HL-60 (cell line): Measurements from ENCODE around the gene NIN.

Experiments used
- DNase-seq, 2 experiments: peaks; one replicate each; pipeline ENCODE4 v3.0.0-alpha.2; 2010 to 2020; ENCODE audit warnings: low read depth in 1 of 2, low spot score in 1 of 2
- H3K27ac ChIP-seq: fragments of 250-450 bp; sonication (Bioruptor Pico); replicated peaks from 2 replicates; pipeline ENCODE4 v1.5.1; 2020; ENCODE audit warnings: mild to moderate bottlenecking, moderate library complexity
- H3K27me3 ChIP-seq: fragments of 250-450 bp; sonication (Bioruptor Pico); 2 replicates; pipeline ENCODE4 v1.5.1; 2021; ENCODE audit warnings: mild to moderate bottlenecking, moderate library complexity; ENCODE audit not compliant: insufficient read depth, poor library complexity, severe bottlenecking
- H3K4me3 ChIP-seq: replicated peaks from 2 replicates; pipeline ENCODE4 v1.5.1; 2011; ENCODE audit warnings: mild to moderate bottlenecking, control low read depth, low read length; ENCODE audit not compliant: insufficient read depth
- CTCF ChIP-seq: IDR thresholded peaks from one replicate; pipeline ENCODE4 v1.5.1; 2011; ENCODE audit warnings: low read length, control low read depth, inconsistent platforms; ENCODE audit not compliant: insufficient read depth
- GABPA ChIP-seq: IDR thresholded peaks from 2 replicates; pipeline ENCODE4 v1.6.1; 2012; ENCODE audit warnings: low read depth
- POLR2AphosphoS5 ChIP-seq: IDR thresholded peaks from 2 replicates; pipeline ENCODE4 v1.6.1; 2012; ENCODE audit warnings: low read depth
- SPI1 ChIP-seq: IDR thresholded peaks from 2 replicates; pipeline ENCODE4 v1.6.1; 2012; ENCODE audit warnings: low read depth, mild to moderate bottlenecking, borderline replicate concordance
- TF ChIP-seq, protein P1 (sequence below): IDR thresholded peaks from 2 replicates; pipeline ENCODE4 v1.6.1; 2012; ENCODE audit warnings: low read depth; ENCODE audit not compliant: insufficient replicate concordance

Gene NIN

DNA sequence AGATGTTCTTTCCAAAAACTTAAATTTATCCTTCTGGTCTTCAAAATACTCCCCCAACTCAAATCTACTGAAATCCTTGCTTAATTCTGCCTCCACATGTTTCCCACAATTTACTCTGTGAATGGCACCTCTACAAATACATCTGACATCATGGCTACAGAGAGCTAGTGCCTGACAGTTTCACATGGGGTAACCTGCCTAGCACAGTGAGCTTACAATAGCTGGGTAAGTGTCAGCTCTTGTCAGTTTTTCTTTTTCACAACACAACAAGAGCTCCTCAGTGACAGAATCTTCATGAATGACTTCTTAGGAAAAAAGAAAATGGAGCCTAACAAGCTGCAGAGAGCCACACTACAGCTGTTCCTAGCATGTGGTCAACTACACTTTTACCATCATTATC is 54.4 kb downstream of the NIN start:
- DNase-seq: no peak
- Histone ChIP-seq H3K27me3 (no peaks in the 10 kb centered on the region), H3K27ac (no peak overlapping the region), H3K4me3 (no peak overlapping the region)
- TF ChIP-seq SPI1: no peak
- TF ChIP-seq GABPA: no peak
- TF ChIP-seq POLR2AphosphoS5: no peak
- TF ChIP-seq, protein P1, sequence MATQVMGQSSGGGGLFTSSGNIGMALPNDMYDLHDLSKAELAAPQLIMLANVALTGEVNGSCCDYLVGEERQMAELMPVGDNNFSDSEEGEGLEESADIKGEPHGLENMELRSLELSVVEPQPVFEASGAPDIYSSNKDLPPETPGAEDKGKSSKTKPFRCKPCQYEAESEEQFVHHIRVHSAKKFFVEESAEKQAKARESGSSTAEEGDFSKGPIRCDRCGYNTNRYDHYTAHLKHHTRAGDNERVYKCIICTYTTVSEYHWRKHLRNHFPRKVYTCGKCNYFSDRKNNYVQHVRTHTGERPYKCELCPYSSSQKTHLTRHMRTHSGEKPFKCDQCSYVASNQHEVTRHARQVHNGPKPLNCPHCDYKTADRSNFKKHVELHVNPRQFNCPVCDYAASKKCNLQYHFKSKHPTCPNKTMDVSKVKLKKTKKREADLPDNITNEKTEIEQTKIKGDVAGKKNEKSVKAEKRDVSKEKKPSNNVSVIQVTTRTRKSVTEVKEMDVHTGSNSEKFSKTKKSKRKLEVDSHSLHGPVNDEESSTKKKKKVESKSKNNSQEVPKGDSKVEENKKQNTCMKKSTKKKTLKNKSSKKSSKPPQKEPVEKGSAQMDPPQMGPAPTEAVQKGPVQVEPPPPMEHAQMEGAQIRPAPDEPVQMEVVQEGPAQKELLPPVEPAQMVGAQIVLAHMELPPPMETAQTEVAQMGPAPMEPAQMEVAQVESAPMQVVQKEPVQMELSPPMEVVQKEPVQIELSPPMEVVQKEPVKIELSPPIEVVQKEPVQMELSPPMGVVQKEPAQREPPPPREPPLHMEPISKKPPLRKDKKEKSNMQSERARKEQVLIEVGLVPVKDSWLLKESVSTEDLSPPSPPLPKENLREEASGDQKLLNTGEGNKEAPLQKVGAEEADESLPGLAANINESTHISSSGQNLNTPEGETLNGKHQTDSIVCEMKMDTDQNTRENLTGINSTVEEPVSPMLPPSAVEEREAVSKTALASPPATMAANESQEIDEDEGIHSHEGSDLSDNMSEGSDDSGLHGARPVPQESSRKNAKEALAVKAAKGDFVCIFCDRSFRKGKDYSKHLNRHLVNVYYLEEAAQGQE: no peak
- TF ChIP-seq CTCF: no peak

GRCh38 chr14:50775357-50775756 is 55.6 kb downstream of the NIN start:
- Histone ChIP-seq H3K4me3 (no peak overlapping the region), H3K27me3 (no peaks in the 10 kb centered on the region), H3K27ac (no peak overlapping the region)
- DNase-seq: no peak
- TF ChIP-seq, protein P1: no peak
- TF ChIP-seq POLR2AphosphoS5 (no peak), CTCF (no peak), GABPA (no peak), SPI1 (no peak)

DNA sequence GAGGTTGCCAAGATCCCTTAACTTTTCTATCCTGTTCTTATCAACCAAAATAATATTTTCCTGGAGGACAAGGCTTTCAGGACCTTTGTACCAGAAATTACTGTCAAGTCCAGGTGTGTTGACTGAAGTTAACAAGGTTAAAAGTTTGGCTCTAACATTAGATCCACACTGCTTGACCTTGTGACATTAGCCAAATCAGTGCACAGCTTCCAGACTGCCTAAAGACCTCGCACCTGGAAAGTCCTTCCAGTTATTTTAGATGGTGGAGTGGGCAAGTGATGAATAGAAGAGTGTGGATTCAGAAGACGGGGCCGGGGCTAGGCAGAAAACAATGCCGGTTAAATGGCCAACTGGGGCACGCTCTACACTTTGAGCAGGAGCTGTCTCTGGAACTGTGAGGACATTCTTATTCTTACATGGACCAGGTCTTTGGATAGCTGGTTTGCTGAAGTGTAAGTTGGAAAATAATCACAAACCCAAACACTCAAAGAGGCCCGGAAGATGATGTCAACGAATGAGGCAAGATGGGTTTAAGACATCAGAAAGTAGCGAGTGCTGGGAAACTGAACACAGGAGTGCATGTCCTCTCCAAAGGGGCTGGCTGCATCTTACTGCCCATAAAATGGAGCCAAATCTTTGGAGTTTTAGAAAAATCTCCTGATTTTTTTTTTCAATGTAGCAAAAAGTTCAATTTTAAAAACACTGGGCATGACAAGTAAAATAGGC is 56.3 kb downstream of the NIN start:
- DNase-seq: no peak
- no peaks in the 10 kb centered on the region for H3K27me3 ChIP-seq
- TF ChIP-seq, protein P1: no peak
- no peak for TF ChIP-seq CTCF
- no peak for TF ChIP-seq SPI1
- no peak for TF ChIP-seq POLR2AphosphoS5
- no peak for TF ChIP-seq GABPA
- H3K4me3 ChIP-seq: no peak overlapping the region
- H3K27ac ChIP-seq: no peak overlapping the region
